Hematopoietic multipotent progenitor cell treated with erythropoietin and hydrocortisone succinate and interleukin-3 and kit ligand, for 17 days (in vitro differentiated cells): ENCODE measurements around the gene PKNOX2.

Experiments used
- DNase-seq: peaks from one replicate; pipeline ENCODE4 v3.0.0-alpha.2; 2015; ENCODE audit warnings: low spot score

PKNOX2 gene

GRCh38 chr11:125174057-125174456 lies 9.5 kb downstream of the PKNOX2 start:
- DNase-seq = no peak

GRCh38 chr11:125174686-125175085 lies 10.1 kb downstream of the PKNOX2 start:
- DNase-seq = no peak

- no peak for DNase-seq
These were observed 10.6 kb downstream of the PKNOX2 start for GRCh38 chr11:125175166-125175565.

- DNase-seq = no peak
These were observed 11.5 kb downstream of the PKNOX2 start for GRCh38 chr11:125175896-125176575.

- no peak for DNase-seq
These were observed 12.3 kb downstream of the PKNOX2 start for GRCh38 chr11:125176866-125177265.

- DNase-seq = no peak
These were observed 13.0 kb downstream of the PKNOX2 start for GRCh38 chr11:125177543-125177942.

GRCh38 chr11:125179346-125179745 lies 14.8 kb downstream of the PKNOX2 start:
- no peak for DNase-seq

- no peak for DNase-seq
These were observed 15.3 kb downstream of the PKNOX2 start for GRCh38 chr11:125179895-125180294.

GRCh38 chr11:125180413-125181305 lies 16.1 kb downstream of the PKNOX2 start:
- no peak for DNase-seq

- DNase-seq = no peak
These were observed 18.0 kb downstream of the PKNOX2 start for GRCh38 chr11:125182573-125182972.

- DNase-seq = no peak
These were observed 19.1 kb downstream of the PKNOX2 start for GRCh38 chr11:125183641-125184040.

- DNase-seq = no peak
These were observed 23.5 kb downstream of the PKNOX2 start for GRCh38 chr11:125188021-125188420.

- DNase-seq = no peak
These were observed 26.0 kb downstream of the PKNOX2 start for GRCh38 chr11:125190566-125190965.

- DNase-seq = no peak
These were observed 27.6 kb downstream of the PKNOX2 start for GRCh38 chr11:125192183-125192582.

GRCh38 chr11:125192717-125193415 lies 28.3 kb downstream of the PKNOX2 start:
- DNase-seq = no peak

- no peak for DNase-seq
These were observed 28.8 kb downstream of the PKNOX2 start for GRCh38 chr11:125193416-125193726.

- DNase-seq = no peak
These were observed 29.3 kb downstream of the PKNOX2 start for GRCh38 chr11:125193841-125194240.

GRCh38 chr11:125199915-125200314 lies 35.4 kb downstream of the PKNOX2 start:
- DNase-seq = no peak

- DNase-seq = no peak
These were observed 35.9 kb downstream of the PKNOX2 start for GRCh38 chr11:125200441-125200840.

- no peak for DNase-seq
These were observed 37.1 kb downstream of the PKNOX2 start for GRCh38 chr11:125201525-125202141.

GRCh38 chr11:125202362-125202880 lies 37.9 kb downstream of the PKNOX2 start:
- DNase-seq = no peak

GRCh38 chr11:125202977-125203376 lies 38.4 kb downstream of the PKNOX2 start:
- DNase-seq = no peak
